ENCODE measurements around the gene TNFRSF11A.

DNA sequence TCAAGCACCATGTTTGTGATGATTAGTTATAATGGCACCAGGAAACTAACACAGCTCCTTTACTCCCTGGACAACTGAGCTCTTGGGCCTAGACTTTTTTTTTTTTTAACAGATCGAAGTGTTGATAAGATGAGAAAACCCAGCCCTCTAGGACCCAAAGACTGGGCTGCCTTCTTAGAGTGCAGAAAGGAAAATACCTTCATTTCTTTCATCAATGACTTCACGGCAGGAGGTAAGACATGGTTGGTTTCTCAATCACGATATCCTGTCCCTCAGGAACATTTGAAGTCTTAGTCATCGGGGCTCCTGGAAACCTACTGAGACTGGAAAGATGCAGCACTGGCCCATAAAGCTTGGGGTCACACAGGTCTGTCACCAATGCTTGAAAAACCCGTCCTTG is 84.7 kb downstream of the TNFRSF11A start:
- TF ChIP-seq SMC3 (conservative IDR thresholded peaks at IDR 0.05; ENCODE audit: poor library complexity) (no peak), RAD21 (conservative IDR thresholded peaks at IDR 0.05) (no peak), MXI1 (conservative IDR thresholded peaks at IDR 0.05; ENCODE audit: poor library complexity, severe bottlenecking) (no peak), EZH2 (IDR thresholded peaks at IDR 0.05; ENCODE audit: borderline replicate concordance, insufficient read depth, low read length, poor library complexity, severe bottlenecking) (no peak)
- TF ChIP-seq, protein P1, sequence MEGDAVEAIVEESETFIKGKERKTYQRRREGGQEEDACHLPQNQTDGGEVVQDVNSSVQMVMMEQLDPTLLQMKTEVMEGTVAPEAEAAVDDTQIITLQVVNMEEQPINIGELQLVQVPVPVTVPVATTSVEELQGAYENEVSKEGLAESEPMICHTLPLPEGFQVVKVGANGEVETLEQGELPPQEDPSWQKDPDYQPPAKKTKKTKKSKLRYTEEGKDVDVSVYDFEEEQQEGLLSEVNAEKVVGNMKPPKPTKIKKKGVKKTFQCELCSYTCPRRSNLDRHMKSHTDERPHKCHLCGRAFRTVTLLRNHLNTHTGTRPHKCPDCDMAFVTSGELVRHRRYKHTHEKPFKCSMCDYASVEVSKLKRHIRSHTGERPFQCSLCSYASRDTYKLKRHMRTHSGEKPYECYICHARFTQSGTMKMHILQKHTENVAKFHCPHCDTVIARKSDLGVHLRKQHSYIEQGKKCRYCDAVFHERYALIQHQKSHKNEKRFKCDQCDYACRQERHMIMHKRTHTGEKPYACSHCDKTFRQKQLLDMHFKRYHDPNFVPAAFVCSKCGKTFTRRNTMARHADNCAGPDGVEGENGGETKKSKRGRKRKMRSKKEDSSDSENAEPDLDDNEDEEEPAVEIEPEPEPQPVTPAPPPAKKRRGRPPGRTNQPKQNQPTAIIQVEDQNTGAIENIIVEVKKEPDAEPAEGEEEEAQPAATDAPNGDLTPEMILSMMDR (IDR thresholded peaks at IDR 0.05; ENCODE audit: poor library complexity, severe bottlenecking), result no peak

Measured in neural cell (in vitro differentiated cells).